ENCODE results near the gene LRRC40. TPM values are rescaled to one million over a fixed set of nuclear protein-coding genes. Genes with fewer than 3 reads are reported as not detected.
"Not testable (repeated sequence)": the region's sequence is repeated elsewhere in the genome, so short reads cannot be mapped to it uniquely, and the experiment has no call there.

The LRRC40 gene
- total RNA-seq, 1 donor: 18.5 TPM

GRCh38 chr1:70190180-70190579 lies 15.2 kb downstream of the LRRC40 start:
- peaks cover 38% of the 10 kb centered on the region for H3K79me2 ChIP-seq (ENCODE audit: insufficient read depth, low read length)
- H3K36me3 ChIP-seq (ENCODE audit: insufficient read depth, low read length): no peaks in the 10 kb centered on the region
- no peak overlapping the region for H2AFZ ChIP-seq (ENCODE audit: low read length)
- no peak for DNase-seq (ENCODE audit: insufficient read length, low spot score, missing footprints)
- H3K27me3 ChIP-seq (ENCODE audit: insufficient read depth, low read length): no peaks in the 10 kb centered on the region
- H3K9me3 ChIP-seq (ENCODE audit: low read depth, low read length): no peaks in the 10 kb centered on the region
- no peaks in the 10 kb centered on the region for H3K4me1 ChIP-seq (ENCODE audit: insufficient read depth, low read length)
- TF ChIP-seq CTCF (IDR thresholded peaks at IDR 0.05; ENCODE audit: extremely low read depth, low read depth, low read length): no peak
- no peak overlapping the region for H3K27ac ChIP-seq (ENCODE audit: low read depth, low read length)
- H3K4me2 ChIP-seq (ENCODE audit: insufficient read depth, low read length): no peak overlapping the region
- H3K4me3 ChIP-seq (ENCODE audit: insufficient read depth, low read length): no peak overlapping the region
- no peaks in the 10 kb centered on the region for H4K20me1 ChIP-seq (ENCODE audit: insufficient read depth, low read length)

GRCh38 chr1:70188522-70188921 lies 16.9 kb downstream of the LRRC40 start:
- no peak for DNase-seq (ENCODE audit: insufficient read length, low spot score, missing footprints)
- Histone ChIP-seq H3K36me3 (ENCODE audit: insufficient read depth, low read length) (no peaks in the 10 kb centered on the region), H3K9me3 (ENCODE audit: low read depth, low read length) (no peaks in the 10 kb centered on the region), H3K4me1 (ENCODE audit: insufficient read depth, low read length) (no peaks in the 10 kb centered on the region), H3K27me3 (ENCODE audit: insufficient read depth, low read length) (no peaks in the 10 kb centered on the region), H3K4me3 (ENCODE audit: insufficient read depth, low read length) (no peak overlapping the region), H3K27ac (ENCODE audit: low read depth, low read length) (no peak overlapping the region), H3K4me2 (ENCODE audit: insufficient read depth, low read length) (no peak overlapping the region), H3K79me2 (ENCODE audit: insufficient read depth, low read length) (peaks cover 30% of the 10 kb centered on the region), H2AFZ (ENCODE audit: low read length) (no peak overlapping the region), H4K20me1 (ENCODE audit: insufficient read depth, low read length) (no peaks in the 10 kb centered on the region)
- no peak for TF ChIP-seq CTCF (IDR thresholded peaks at IDR 0.05; ENCODE audit: extremely low read depth, low read depth, low read length)

- H3K9me3 ChIP-seq (ENCODE audit: low read depth, low read length); H3K4me1 ChIP-seq (ENCODE audit: insufficient read depth, low read length); H3K27ac ChIP-seq (ENCODE audit: low read depth, low read length); H3K36me3 ChIP-seq (ENCODE audit: insufficient read depth, low read length); H2AFZ ChIP-seq (ENCODE audit: low read length); H3K4me2 ChIP-seq (ENCODE audit: insufficient read depth, low read length); H4K20me1 ChIP-seq (ENCODE audit: insufficient read depth, low read length); DNase-seq (ENCODE audit: insufficient read length, low spot score, missing footprints); H3K27me3 ChIP-seq (ENCODE audit: insufficient read depth, low read length); H3K4me3 ChIP-seq (ENCODE audit: insufficient read depth, low read length): not testable (repeated sequence)
- peaks cover 11% of the 10 kb centered on the region for H3K79me2 ChIP-seq (ENCODE audit: insufficient read depth, low read length)
Observed at GRCh38 chr1:70185181-70185580, 20.2 kb downstream of the LRRC40 start.

DNA sequence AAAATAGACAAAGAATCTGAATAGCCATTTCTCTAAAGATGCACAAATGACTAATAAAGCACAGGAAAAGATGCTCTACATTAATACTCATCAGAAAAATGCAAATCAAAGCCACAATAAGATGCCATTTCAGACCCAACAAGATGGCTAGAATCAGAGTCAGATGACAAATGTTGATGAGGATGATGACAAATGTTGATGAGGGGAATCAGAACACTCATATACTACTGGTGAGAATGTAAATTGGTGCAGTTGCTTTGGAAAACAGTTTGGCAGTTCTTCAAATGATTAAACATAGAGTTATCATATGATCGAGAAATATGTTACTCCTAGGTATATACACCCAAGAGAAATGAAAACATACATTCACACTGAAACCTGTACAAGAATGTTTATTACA lies 33.9 kb downstream of the LRRC40 start:
- Histone ChIP-seq H3K79me2 (ENCODE audit: insufficient read depth, low read length) (no peaks in the 10 kb centered on the region), H4K20me1 (ENCODE audit: insufficient read depth, low read length) (no peaks in the 10 kb centered on the region), H3K27me3 (ENCODE audit: insufficient read depth, low read length) (no peaks in the 10 kb centered on the region), H3K27ac (ENCODE audit: low read depth, low read length) (no peak overlapping the region), H3K36me3 (ENCODE audit: insufficient read depth, low read length) (no peaks in the 10 kb centered on the region), H3K4me2 (ENCODE audit: insufficient read depth, low read length) (no peak overlapping the region), H3K4me3 (ENCODE audit: insufficient read depth, low read length) (no peak overlapping the region), H3K4me1 (ENCODE audit: insufficient read depth, low read length) (no peaks in the 10 kb centered on the region), H2AFZ (ENCODE audit: low read length) (no peak overlapping the region), H3K9me3 (ENCODE audit: low read depth, low read length) (no peaks in the 10 kb centered on the region)
- TF ChIP-seq CTCF (IDR thresholded peaks at IDR 0.05; ENCODE audit: extremely low read depth, low read depth, low read length): no peak
- no peak for DNase-seq (ENCODE audit: insufficient read length, low spot score, missing footprints)
